ENCODE results near the gene PKD1L1.

DNA sequence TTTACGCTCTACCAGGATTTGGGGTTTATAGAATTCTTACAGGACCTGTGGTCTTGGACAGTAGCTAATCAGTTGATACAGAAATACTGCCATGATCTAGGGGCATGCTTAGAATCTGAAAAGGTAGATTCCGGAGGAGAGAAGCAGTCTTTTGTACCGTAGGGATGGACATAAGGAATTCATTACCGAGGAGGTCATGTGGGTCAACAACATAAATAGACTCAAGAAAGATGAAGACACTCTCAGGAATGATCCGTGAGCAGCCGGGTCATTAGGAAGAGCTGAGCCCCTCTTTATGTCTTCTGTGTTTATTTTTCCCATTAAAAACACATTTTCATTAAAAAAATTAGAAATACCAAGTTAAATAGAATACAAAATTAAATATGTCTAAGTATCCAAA, 206.3 kb downstream of the PKD1L1 start:
- TF ChIP-seq, protein P1, sequence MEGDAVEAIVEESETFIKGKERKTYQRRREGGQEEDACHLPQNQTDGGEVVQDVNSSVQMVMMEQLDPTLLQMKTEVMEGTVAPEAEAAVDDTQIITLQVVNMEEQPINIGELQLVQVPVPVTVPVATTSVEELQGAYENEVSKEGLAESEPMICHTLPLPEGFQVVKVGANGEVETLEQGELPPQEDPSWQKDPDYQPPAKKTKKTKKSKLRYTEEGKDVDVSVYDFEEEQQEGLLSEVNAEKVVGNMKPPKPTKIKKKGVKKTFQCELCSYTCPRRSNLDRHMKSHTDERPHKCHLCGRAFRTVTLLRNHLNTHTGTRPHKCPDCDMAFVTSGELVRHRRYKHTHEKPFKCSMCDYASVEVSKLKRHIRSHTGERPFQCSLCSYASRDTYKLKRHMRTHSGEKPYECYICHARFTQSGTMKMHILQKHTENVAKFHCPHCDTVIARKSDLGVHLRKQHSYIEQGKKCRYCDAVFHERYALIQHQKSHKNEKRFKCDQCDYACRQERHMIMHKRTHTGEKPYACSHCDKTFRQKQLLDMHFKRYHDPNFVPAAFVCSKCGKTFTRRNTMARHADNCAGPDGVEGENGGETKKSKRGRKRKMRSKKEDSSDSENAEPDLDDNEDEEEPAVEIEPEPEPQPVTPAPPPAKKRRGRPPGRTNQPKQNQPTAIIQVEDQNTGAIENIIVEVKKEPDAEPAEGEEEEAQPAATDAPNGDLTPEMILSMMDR (IDR thresholded peaks at IDR 0.05): no peak
- TF ChIP-seq JUN (IDR thresholded peaks at IDR 0.05) (no peak), CHD2 (IDR thresholded peaks at IDR 0.05; ENCODE audit: low read length, partially characterized antibody) (no peak), POLR2A (IDR thresholded peaks at IDR 0.05; ENCODE audit: low read length) (no peak), KDM1A (IDR thresholded peaks at IDR 0.05; ENCODE audit: low read depth) (no peak), KDM5A (IDR thresholded peaks at IDR 0.05) (no peak), CEBPB (IDR thresholded peaks at IDR 0.05) (no peak), EP300 (IDR thresholded peaks at IDR 0.05) (no peak), POLR2AphosphoS2 (conservative IDR thresholded peaks at IDR 0.05; ENCODE audit: low read length) (no peak)
- TF ChIP-seq, protein P2, sequence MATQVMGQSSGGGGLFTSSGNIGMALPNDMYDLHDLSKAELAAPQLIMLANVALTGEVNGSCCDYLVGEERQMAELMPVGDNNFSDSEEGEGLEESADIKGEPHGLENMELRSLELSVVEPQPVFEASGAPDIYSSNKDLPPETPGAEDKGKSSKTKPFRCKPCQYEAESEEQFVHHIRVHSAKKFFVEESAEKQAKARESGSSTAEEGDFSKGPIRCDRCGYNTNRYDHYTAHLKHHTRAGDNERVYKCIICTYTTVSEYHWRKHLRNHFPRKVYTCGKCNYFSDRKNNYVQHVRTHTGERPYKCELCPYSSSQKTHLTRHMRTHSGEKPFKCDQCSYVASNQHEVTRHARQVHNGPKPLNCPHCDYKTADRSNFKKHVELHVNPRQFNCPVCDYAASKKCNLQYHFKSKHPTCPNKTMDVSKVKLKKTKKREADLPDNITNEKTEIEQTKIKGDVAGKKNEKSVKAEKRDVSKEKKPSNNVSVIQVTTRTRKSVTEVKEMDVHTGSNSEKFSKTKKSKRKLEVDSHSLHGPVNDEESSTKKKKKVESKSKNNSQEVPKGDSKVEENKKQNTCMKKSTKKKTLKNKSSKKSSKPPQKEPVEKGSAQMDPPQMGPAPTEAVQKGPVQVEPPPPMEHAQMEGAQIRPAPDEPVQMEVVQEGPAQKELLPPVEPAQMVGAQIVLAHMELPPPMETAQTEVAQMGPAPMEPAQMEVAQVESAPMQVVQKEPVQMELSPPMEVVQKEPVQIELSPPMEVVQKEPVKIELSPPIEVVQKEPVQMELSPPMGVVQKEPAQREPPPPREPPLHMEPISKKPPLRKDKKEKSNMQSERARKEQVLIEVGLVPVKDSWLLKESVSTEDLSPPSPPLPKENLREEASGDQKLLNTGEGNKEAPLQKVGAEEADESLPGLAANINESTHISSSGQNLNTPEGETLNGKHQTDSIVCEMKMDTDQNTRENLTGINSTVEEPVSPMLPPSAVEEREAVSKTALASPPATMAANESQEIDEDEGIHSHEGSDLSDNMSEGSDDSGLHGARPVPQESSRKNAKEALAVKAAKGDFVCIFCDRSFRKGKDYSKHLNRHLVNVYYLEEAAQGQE (IDR thresholded peaks at IDR 0.05): no peak
